Measurements from ENCODE around the gene SLC25A39. TPM values are rescaled to one million over a fixed set of nuclear protein-coding genes. Genes with fewer than 3 reads are reported as not detected.

Gene SLC25A39
- total and polyA plus RNA-seq, 9 of the 15 experiments (the other 6 are each of a cell fraction or from before 2014, with no cell fraction given), result 4.8 to 267 (median 140) TPM

DNA sequence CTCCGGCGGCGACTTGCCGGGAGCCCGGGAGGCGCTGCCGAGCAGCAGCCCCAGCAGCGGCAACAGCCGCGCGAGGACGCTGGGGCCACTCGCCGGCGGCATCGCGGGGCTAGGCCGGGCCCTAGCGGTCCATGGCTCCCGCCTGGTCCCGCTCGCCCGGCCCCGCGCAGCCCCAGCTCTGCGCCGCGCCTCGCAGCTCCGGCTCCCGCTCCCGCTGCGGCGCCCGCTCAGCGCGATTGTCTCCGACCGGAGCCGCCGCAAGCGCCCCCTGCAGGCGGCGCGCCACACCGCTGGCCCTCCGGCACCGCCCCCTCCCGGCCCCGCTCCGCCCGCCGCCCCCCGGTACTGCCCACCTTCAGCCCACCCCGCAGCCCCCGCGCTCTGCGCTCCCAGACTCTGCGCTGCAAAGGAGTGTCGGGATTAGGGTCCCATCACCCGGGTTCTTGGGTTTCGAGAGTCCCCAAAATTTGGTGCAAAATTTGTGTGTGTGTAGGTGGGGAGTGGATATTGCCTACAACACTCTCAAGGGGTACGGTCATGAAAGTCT, 39.1 kb upstream of the SLC25A39 start, which contains the start of gene FAM171A2 (continued):
- TF ChIP-seq STAG1 (CRISPR knock-in tag; IDR thresholded peaks at IDR 0.05; ENCODE audit: borderline replicate concordance) (no peak), MCM3 (IDR thresholded peaks at IDR 0.05) (no peak), CTCF (IDR thresholded peaks at IDR 0.05 in 2 of 3, conservative IDR thresholded peaks at IDR 0.05 in 1 of 3; ENCODE audit: insufficient read depth in 2 of 3, low read depth in 1 of 3, low read length in 3 of 3) (peak; percentile 8 to 89 (median 63); a peak in 4 of 6 replicates), FUS (optimal IDR thresholded peaks at IDR 0.05; ENCODE audit: low read depth, low read length) (peak; percentile 25), JUN (IDR thresholded peaks at IDR 0.05; ENCODE audit: borderline replicate concordance, low read depth, low read length) (no peak), JUN (CRISPR knock-in tag; IDR thresholded peaks at IDR 0.05; ENCODE audit: borderline replicate concordance) (no peak), ZNF263 (CRISPR knock-in tag; IDR thresholded peaks at IDR 0.05; ENCODE audit: borderline replicate concordance) (no peak), KDM4B (IDR thresholded peaks at IDR 0.05; ENCODE audit: borderline replicate concordance in 2 of 2, low read depth in 1 of 2) (no peak), ZBTB9 (CRISPR knock-in tag; IDR thresholded peaks at IDR 0.05) (no peak), ETS1 (conservative IDR thresholded peaks at IDR 0.05; ENCODE audit: control insufficient read depth, low read depth, low read length) (peak; percentile 67), NR3C1 (CRISPR knock-in tag; IDR thresholded peaks at IDR 0.05) (no peak), POLR2G (IDR thresholded peaks at IDR 0.05; ENCODE audit: low read depth, low read length) (peak; percentile 76), L3MBTL2 (IDR thresholded peaks at IDR 0.05) (peak; percentile 87), TGIF2 (CRISPR knock-in tag; IDR thresholded peaks at IDR 0.05) (no peak), BRD4 (IDR thresholded peaks at IDR 0.05) (no peak)
- TF ChIP-seq, protein P1, sequence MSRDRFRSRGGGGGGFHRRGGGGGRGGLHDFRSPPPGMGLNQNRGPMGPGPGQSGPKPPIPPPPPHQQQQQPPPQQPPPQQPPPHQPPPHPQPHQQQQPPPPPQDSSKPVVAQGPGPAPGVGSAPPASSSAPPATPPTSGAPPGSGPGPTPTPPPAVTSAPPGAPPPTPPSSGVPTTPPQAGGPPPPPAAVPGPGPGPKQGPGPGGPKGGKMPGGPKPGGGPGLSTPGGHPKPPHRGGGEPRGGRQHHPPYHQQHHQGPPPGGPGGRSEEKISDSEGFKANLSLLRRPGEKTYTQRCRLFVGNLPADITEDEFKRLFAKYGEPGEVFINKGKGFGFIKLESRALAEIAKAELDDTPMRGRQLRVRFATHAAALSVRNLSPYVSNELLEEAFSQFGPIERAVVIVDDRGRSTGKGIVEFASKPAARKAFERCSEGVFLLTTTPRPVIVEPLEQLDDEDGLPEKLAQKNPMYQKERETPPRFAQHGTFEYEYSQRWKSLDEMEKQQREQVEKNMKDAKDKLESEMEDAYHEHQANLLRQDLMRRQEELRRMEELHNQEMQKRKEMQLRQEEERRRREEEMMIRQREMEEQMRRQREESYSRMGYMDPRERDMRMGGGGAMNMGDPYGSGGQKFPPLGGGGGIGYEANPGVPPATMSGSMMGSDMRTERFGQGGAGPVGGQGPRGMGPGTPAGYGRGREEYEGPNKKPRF (IDR thresholded peaks at IDR 0.05; ENCODE audit: low read depth, low read length), result no peak
- TF ChIP-seq, protein P2, sequence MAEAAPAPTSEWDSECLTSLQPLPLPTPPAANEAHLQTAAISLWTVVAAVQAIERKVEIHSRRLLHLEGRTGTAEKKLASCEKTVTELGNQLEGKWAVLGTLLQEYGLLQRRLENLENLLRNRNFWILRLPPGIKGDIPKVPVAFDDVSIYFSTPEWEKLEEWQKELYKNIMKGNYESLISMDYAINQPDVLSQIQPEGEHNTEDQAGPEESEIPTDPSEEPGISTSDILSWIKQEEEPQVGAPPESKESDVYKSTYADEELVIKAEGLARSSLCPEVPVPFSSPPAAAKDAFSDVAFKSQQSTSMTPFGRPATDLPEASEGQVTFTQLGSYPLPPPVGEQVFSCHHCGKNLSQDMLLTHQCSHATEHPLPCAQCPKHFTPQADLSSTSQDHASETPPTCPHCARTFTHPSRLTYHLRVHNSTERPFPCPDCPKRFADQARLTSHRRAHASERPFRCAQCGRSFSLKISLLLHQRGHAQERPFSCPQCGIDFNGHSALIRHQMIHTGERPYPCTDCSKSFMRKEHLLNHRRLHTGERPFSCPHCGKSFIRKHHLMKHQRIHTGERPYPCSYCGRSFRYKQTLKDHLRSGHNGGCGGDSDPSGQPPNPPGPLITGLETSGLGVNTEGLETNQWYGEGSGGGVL (CRISPR knock-in tag; IDR thresholded peaks at IDR 0.05), result no peak
